Embryonic facial prominence (tissue), 1 donor: ENCODE measurements around the gene PSMD2.
"Not testable (repeated sequence)": the region's sequence is repeated elsewhere in the genome, so short reads cannot be mapped to it uniquely, and the experiment has no call there.

Experiments used
- DNase-seq: peaks from one replicate; pipeline ENCODE4 v3.0.0-alpha.2; 2016; ENCODE audit errors: extremely low spot score

The PSMD2 gene

DNA sequence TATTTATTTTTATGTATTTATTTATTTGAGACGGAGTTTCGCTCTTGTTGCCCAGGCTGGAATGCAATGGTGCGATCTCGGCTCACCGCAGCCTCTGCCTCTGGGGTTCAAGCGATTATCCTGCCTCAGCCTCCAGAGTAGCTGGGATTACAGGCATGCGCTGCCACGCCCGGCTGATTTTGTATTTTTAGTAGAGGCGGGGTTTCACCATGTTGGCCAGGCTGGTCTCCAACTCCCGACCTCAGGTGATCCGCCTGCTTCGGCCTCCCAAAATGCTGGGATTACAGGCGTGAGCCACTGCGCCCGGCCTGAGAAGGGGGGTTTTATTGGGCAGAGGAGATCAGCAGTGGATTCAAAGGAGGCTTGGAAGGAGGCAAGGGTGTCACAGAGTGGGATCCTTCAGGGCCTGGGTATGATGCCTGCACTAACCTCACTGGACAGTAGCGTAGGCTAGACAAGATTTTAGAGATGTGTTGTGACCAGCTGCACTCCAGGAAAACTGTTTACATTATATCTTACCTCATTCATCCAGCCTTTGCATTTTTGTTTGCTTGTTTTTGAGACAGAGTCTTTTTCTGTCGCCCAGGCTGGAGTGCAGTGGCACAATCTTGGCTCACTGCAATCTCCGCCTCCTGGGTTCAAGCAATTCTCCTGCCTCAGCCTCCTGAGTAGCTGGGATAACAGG is 40.6 kb downstream of the PSMD2 start:
- DNase-seq, result not testable (repeated sequence)

- DNase-seq, result no peak
Observed at GRCh38 chr3:184341925-184342324, 42.9 kb downstream of the PSMD2 start.

- DNase-seq, result no peak
Observed at GRCh38 chr3:184343200-184343876, 44.3 kb downstream of the PSMD2 start.

- no peak for DNase-seq
Observed at GRCh38 chr3:184344579-184345316, 45.7 kb downstream of the PSMD2 start.

DNA sequence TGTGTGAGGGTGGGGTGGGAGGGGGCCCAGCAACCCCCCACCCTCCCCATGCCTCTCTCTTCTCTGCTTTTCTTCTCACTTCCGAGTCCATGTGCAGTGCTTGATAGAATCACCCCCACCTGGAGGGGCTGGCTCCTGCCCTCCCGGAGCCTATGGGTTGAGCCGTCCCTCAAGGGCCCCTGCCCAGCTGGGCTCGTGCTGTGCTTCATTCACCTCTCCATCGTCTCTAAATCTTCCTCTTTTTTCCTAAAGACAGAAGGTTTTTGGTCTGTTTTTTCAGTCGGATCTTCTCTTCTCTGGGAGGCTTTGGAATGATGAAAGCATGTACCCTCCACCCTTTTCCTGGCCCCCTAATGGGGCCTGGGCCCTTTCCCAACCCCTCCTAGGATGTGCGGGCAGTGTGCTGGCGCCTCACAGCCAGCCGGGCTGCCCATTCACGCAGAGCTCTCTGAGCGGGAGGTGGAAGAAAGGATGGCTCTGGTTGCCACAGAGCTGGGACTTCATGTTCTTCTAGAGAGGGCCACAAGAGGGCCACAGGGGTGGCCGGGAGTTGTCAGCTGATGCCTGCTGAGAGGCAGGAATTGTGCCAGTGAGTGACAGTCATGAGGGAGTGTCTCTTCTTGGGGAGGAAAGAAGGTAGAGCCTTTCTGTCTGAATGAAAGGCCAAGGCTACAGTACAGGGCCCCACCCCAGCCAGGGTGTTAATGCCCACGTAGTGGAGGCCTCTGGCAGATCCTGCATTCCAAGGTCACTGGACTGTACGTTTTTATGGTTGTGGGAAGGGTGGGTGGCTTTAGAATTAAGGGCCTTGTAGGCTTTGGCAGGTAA is 46.5 kb downstream of the PSMD2 start:
- DNase-seq, result no peak

DNA sequence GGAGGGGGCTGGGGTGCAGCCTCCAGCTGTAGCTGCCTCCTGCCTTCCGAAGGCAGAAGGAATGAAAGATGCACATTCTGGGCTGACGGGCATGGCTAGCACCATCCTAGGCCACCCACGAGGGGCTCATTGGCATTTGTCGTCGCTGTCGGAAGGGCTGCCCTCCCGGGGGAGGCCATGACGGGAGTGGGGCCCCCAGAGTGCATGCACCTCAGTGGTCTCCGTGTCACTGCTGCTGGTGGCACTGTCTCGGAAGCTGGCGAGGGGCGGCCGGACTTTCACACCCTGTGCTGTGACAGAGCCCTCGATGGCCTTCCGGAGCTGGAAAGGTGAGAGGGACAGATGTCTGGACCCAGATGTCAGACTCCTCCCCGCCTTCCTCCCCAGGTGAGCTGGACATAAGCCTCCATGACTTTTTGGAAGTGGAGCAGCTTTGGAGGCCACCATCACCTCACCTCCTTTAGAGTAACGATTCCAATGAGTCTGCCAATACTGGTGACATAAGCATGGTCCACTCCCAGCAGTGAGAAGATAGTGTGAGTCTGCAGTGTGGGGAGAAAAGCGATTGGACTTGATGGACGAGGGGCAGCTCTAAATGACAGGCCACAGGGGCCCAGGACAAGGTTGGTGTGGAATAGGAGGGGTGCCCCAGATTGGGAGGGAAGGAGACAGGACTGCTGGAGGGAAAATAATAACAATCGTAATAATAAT is 47.6 kb downstream of the PSMD2 start:
- no peak for DNase-seq

DNA sequence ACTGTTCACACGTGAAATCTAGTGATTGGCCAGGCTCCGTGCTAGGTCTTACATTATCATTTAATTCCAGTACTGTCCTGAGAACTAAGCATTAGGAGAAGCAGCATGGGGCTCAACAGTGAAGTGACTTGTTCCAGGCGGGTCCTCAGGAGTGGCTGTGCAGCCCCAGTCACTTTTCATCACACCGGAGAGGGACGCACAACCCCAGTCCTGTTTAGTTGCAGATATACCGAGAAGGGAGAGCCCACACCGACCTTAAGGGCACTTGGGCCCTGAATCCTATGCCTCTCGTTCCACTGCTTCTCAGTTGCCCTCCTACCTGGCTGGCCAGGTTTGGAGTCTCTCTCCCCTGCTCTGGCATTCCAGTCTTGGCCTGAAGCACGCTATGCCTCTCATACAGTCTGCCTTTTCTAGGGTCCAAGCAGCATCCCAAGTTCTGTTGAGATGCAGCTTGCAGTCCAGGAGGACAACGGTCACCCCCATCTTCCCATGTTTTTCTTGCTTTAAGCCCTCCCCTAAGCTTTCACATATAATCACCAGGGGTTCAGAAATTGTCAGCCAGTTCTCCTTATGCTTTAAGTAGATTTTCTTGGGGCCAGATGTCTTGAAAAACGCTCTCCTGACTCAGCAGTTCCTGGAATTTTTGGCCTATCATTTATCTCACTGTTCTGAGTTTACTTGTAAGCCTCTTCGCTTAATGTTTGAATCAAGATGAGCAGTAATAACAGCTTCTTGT is 48.4 kb downstream of the PSMD2 start:
- no peak for DNase-seq

GRCh38 chr3:184348057-184348382 is 49.0 kb downstream of the PSMD2 start:
- no peak for DNase-seq

- DNase-seq, result no peak
Observed at GRCh38 chr3:184349563-184350470, 50.8 kb downstream of the PSMD2 start.

DNA sequence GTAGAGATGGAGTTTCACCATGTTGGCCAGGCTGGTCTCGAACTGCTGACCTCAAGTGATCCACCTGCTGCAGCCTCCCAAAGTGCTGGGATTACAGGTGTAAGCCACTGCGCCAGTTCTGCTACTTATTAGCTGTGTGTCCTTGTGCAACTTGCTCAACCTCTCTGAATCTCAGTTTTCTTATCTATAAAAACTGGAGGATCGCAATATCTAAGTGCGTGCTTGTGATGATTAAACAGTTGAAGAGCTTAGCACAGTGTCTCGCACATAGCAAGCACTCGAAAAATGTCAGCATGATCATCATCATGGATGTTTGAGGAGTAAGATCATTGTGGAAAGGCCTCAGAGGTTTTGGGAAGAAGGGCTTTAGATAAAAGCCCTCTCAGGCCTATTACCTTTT is 51.6 kb downstream of the PSMD2 start:
- no peak for DNase-seq

DNA sequence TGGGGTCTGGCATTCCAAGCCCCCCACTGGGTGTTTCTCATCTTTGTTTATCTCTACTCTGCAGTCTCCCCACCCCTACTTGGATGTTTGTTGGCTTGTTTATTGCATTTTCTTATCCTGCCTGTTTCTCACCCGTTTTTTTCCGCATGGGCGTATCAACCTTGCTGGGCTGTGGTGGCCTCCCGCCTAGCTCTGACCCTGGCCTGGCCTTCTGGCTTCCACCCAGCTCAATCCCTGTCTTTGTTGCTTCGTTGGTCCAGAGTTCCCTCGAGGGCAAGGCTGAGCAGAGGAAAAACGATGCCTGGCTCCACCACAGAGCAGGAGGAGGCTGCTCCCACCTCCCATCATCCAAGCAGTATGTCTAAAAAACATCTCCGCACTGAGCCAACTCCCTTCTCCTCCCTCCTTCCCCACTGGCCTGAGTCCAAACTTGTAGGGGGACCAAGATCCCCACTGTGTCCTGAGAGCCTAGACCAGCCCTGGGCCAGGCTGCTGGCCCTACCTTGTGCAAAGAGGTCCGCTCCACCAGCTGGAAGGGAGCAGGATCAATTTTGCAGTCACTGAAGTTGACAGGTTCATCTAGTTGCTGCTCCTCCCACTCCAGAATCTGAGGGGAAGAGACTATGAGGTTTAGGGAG is 52.6 kb downstream of the PSMD2 start:
- DNase-seq, result no peak

DNA sequence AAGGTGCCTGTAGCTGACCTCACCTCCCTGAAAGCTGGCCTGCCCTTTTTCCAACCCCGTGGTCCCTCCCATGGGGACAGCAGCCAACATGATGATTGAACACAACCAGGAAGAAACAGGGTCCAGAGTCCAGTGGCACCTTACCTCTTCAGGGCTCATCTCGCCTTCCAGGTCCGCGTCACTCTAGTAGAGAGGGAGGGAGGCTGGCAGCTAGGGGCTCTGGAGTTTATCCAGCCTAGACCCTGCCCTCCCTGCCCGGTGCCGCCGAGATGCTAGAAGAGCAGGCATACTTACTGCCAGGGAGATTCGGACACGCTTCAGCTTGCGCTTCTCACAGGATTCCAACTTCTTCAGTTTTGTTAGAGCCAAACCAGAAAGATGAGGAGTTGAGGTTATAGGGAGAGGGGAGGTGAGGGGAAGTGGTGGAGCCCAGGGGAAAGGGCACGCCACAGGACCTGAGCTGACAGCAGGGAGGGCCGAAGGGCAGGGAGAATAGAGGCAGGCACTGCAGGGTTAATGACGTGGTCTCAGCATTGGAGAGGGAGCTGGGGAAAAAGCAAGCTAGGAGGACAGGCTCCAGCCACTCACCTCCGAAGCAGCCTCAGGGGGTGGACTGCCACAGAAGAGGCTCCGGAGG is 53.2 kb downstream of the PSMD2 start:
- no peak for DNase-seq

- DNase-seq, result no peak
Observed at GRCh38 chr3:184352897-184353545, 54.0 kb downstream of the PSMD2 start.

DNA sequence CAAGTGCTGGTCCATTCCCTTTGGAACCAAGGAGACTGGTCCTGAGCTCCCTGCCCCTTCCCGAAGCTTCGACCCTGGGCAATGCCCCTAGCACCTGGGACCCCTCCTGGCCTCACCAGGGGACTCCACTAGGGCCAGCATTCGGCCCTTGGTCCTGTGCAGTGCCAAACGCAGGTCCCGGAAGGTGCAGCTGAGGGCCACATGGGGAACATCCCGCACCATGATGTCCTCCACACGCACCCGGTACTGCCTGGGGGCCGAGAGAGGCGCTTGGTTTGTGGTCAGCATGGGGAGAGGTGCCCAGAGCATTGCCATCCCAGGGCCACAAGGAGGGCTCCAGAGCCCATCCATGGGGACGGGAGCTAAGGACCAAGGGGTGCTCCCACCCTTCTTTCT is 54.5 kb downstream of the PSMD2 start:
- no peak for DNase-seq

- DNase-seq, result no peak
Observed at GRCh38 chr3:184354121-184354728, 55.2 kb downstream of the PSMD2 start.

GRCh38 chr3:184354754-184355153 is 55.7 kb downstream of the PSMD2 start:
- DNase-seq, result no peak

GRCh38 chr3:184355261-184356040 is 56.4 kb downstream of the PSMD2 start:
- DNase-seq, result no peak
